Keratinocyte (primary cell): Measurements from ENCODE around the gene ARMC9. TPM values are rescaled to one million over a fixed set of nuclear protein-coding genes. Genes with fewer than 3 reads are reported as not detected.

ENCODE experiments used
- DNase-seq: peaks from one replicate; pipeline ENCODE4 v3.0.0-alpha.2; 2011; ENCODE audit warnings: low read depth, missing footprints, low spot score
- FAIRE-seq: peaks from 2 replicates; lab custom pipeline; 2011; peaks lifted over from hg19 to GRCh38; lab: Jason Lieb, UNC
- H2AFZ ChIP-seq: 2 replicates; pipeline ENCODE4 v1.6.0; 2012; ENCODE audit warnings: low read length, control low read depth, inconsistent platforms; ENCODE audit not compliant: control insufficient read depth
- H3K27ac ChIP-seq: 2 replicates; pipeline ENCODE4 v1.5.1; 2011; ENCODE audit warnings: low read length; ENCODE audit not compliant: control insufficient read depth, insufficient read depth
- H3K27me3 ChIP-seq: 3 replicates; pipeline ENCODE4 v1.6.0; 2011; ENCODE audit warnings: low read length; ENCODE audit not compliant: control insufficient read depth, insufficient read depth; ENCODE audit errors: extremely low read depth
- H3K36me3 ChIP-seq, 2 experiments: 2 replicates in 1 of 2; 3 replicates in 1 of 2; pipeline ENCODE4 v1.5.1; 2011; ENCODE audit warnings: low read length in 2 of 2, mild to moderate bottlenecking in 1 of 2; ENCODE audit not compliant: control insufficient read depth in 2 of 2, insufficient read depth in 2 of 2; ENCODE audit errors: extremely low read depth in 1 of 2
- H3K4me1 ChIP-seq: 3 replicates; pipeline ENCODE4 v1.5.1; 2011; ENCODE audit warnings: low read length; ENCODE audit not compliant: control insufficient read depth, insufficient read depth; ENCODE audit errors: extremely low read depth
- H3K4me2 ChIP-seq: 3 replicates; pipeline ENCODE4 v1.6.0; 2011; ENCODE audit warnings: low read depth, low read length; ENCODE audit not compliant: control insufficient read depth, insufficient read depth; ENCODE audit errors: extremely low read depth
- H3K4me3 ChIP-seq, 3 experiments: fragments of 200-600 bp in 1 of 3; sonication (generic) in 1 of 3; 2 replicates in 2 of 3; 3 replicates in 1 of 3; pipeline ENCODE4 v1.5.1; 2011 to 2016; ENCODE audit warnings: low read length in 3 of 3, mild to moderate bottlenecking in 3 of 3, control low read depth in 2 of 3, inconsistent platforms in 1 of 3, low read depth in 1 of 3, mixed read lengths in 1 of 3, mixed run types in 1 of 3, moderate library complexity in 1 of 3; ENCODE audit not compliant: control insufficient read depth in 2 of 3, insufficient read depth in 2 of 3; ENCODE audit errors: extremely low read depth in 1 of 3
- H3K79me2 ChIP-seq: 2 replicates; pipeline ENCODE4 v1.6.0; 2012; ENCODE audit warnings: low read length; ENCODE audit not compliant: control insufficient read depth, insufficient read depth
- H3K9ac ChIP-seq: 3 replicates; pipeline ENCODE4 v1.6.0; 2011; ENCODE audit warnings: low read length; ENCODE audit not compliant: control insufficient read depth, insufficient read depth; ENCODE audit errors: extremely low read depth
- H3K9me1 ChIP-seq: 3 replicates; pipeline ENCODE4 v1.6.0; 2011; ENCODE audit warnings: low read length; ENCODE audit not compliant: control insufficient read depth, insufficient read depth; ENCODE audit errors: extremely low read depth
- H3K9me3 ChIP-seq: 2 replicates; pipeline ENCODE4 v1.5.1; 2012; ENCODE audit warnings: low read depth, low read length; ENCODE audit not compliant: control insufficient read depth
- H4K20me1 ChIP-seq: 3 replicates; pipeline ENCODE4 v1.6.0; 2011; ENCODE audit warnings: low read length; ENCODE audit not compliant: control insufficient read depth, insufficient read depth; ENCODE audit errors: extremely low read depth
- CTCF ChIP-seq, 3 experiments: IDR thresholded peaks in 1 of 3; conservative IDR thresholded peaks in 1 of 3; optimal IDR thresholded peaks in 1 of 3; 2 replicates in 2 of 3; 3 replicates in 1 of 3; pipeline versions ENCODE3 to v1.5.1; 2011; ENCODE audit warnings: low read length in 3 of 3, mild to moderate bottlenecking in 3 of 3, moderate library complexity in 2 of 3, control low read depth in 1 of 3, inconsistent platforms in 1 of 3; ENCODE audit not compliant: insufficient read depth in 2 of 3; ENCODE audit errors: extremely low read depth in 1 of 3
- EZH2 ChIP-seq: IDR thresholded peaks from one replicate; pipeline ENCODE4 v1.6.1; 2012; ENCODE audit warnings: inconsistent platforms, mild to moderate bottlenecking, low read length, moderate library complexity
- dilution Hi-C: fragments of 300-500 bp; cut with MboI; formaldehyde crosslinking; loops from one replicate; pipeline ENCODE4 v1.7.0; 2020; ENCODE audit warnings: low sequenced_read_pairs; ENCODE audit not compliant: extremely low pct_ligation_motif_present
- polyA plus RNA-seq, 5 experiments: library from polyadenylated mRNA; depleted of rRNA in 3 of 5; stranded (reverse) in 3 of 5; stranded (forward) in 1 of 5; unstranded in 1 of 5; fragments of >200 nt; gene quantifications; 1 replicate in 1 of 5; 2 replicates in 3 of 5; 3 replicates in 1 of 5; pipeline versions ENCODE4 v1.2.1 to v1.2.3, GENCODE V29; 2011 to 2012; ENCODE audit warnings: missing spikeins in 2 of 5, low read depth in 1 of 5, low replicate concordance in 1 of 5

ARMC9 gene
- polyA plus RNA-seq, 1 donor (not counting 4 experiments of a cell fraction or from before 2014, with no cell fraction given), result 16.2 TPM

- no peak overlapping the region for H2AFZ ChIP-seq
- no peak for TF ChIP-seq EZH2
- TF ChIP-seq CTCF (optimal IDR thresholded peaks at IDR 0.05 in 1 of 3, IDR thresholded peaks at IDR 0.05 in 1 of 3, conservative IDR thresholded peaks at IDR 0.05 in 1 of 3; ENCODE audit: extremely low read depth in 1 of 3, insufficient read depth in 2 of 3, low read length in 3 of 3), result no peak
- H3K9ac ChIP-seq, result no peak overlapping the region
- H3K27me3 ChIP-seq, result no peaks in the 10 kb centered on the region
- H4K20me1 ChIP-seq, result no peaks in the 10 kb centered on the region
- no peak overlapping the region for H3K27ac ChIP-seq
- H3K36me3 ChIP-seq, result no peaks in the 10 kb centered on the region
- dilution Hi-C loops, result no loop called here
- peaks cover 2% of the 10 kb centered on the region for H3K4me1 ChIP-seq
- no peaks in the 10 kb centered on the region for H3K79me2 ChIP-seq
- H3K9me1 ChIP-seq, result no peaks in the 10 kb centered on the region
- no peak for FAIRE-seq
- no peak overlapping the region for H3K4me3 ChIP-seq
- DNase-seq, result no peak
- H3K4me2 ChIP-seq, result no peak overlapping the region
- no peaks in the 10 kb centered on the region for H3K9me3 ChIP-seq
Measured at GRCh38 chr2:231344851-231345250, 146.4 kb downstream of the ARMC9 start.

- H3K27ac ChIP-seq, result no peak overlapping the region
- no peak for DNase-seq
- H3K9ac ChIP-seq, result no peak overlapping the region
- no peaks in the 10 kb centered on the region for H3K27me3 ChIP-seq
- H3K79me2 ChIP-seq, result no peaks in the 10 kb centered on the region
- no peaks in the 10 kb centered on the region for H4K20me1 ChIP-seq
- no peaks in the 10 kb centered on the region for H3K36me3 ChIP-seq
- H3K4me2 ChIP-seq, result no peak overlapping the region
- no peak for FAIRE-seq
- no peak overlapping the region for H3K4me3 ChIP-seq
- dilution Hi-C loops, result no loop called here
- H3K9me1 ChIP-seq, result no peaks in the 10 kb centered on the region
- no peaks in the 10 kb centered on the region for H3K9me3 ChIP-seq
- no peak for TF ChIP-seq CTCF (optimal IDR thresholded peaks at IDR 0.05 in 1 of 3, IDR thresholded peaks at IDR 0.05 in 1 of 3, conservative IDR thresholded peaks at IDR 0.05 in 1 of 3; ENCODE audit: extremely low read depth in 1 of 3, insufficient read depth in 2 of 3, low read length in 3 of 3)
- TF ChIP-seq EZH2, result no peak
- H2AFZ ChIP-seq, result no peak overlapping the region
- H3K4me1 ChIP-seq, result peaks cover 2% of the 10 kb centered on the region
Measured at GRCh38 chr2:231347081-231347480, 148.7 kb downstream of the ARMC9 start.
